ENCODE measurements around the gene RNF43.

- TF ChIP-seq CTCF (IDR thresholded peaks at IDR 0.05; ENCODE audit: low read depth, low read length, poor library complexity, severe bottlenecking): no peak
- TF ChIP-seq EZH2phosphoT487 (IDR thresholded peaks at IDR 0.05; ENCODE audit: borderline replicate concordance, low read length): no peak
Measured at GRCh38 chr17:58378733-58379510, 38.4 kb downstream of the RNF43 start.

All from DOHH2 (cell line).